GM23248 (cell line): Measurements from ENCODE around the gene SGK1. TPM values are rescaled to one million over a fixed set of nuclear protein-coding genes. Genes with fewer than 3 reads are reported as not detected.

Source experiments
- DNase-seq: peaks from one replicate; pipeline ENCODE4 v3.0.0-alpha.2; 2015
- H2AFZ ChIP-seq: fragments of 200-600 bp; sonication (generic); 2 replicates; pipeline ENCODE4 v1.6.1; 2016; ENCODE audit warnings: antibody characterized with exemption
- H3F3A ChIP-seq: fragments of 200-600 bp; sonication (generic); 2 replicates; pipeline ENCODE4 v1.6.1; 2016; ENCODE audit warnings: mild to moderate bottlenecking, antibody characterized with exemption, mixed run types; ENCODE audit not compliant: insufficient read depth
- H3K27ac ChIP-seq: fragments of 200-600 bp; sonication (generic); 2 replicates; pipeline ENCODE4 v1.5.1; 2016; ENCODE audit warnings: mild to moderate bottlenecking
- H3K27me3 ChIP-seq: fragments of 200-600 bp; sonication (generic); replicated peaks from 2 replicates; pipeline ENCODE4 v1.6.1; 2016; ENCODE audit warnings: mild to moderate bottlenecking; ENCODE audit not compliant: insufficient read depth
- H3K36me3 ChIP-seq: fragments of 200-600 bp; sonication (generic); 2 replicates; pipeline ENCODE4 v1.6.1; 2016; ENCODE audit warnings: low read depth, mild to moderate bottlenecking
- H3K4me1 ChIP-seq: fragments of 200-600 bp; sonication (generic); 2 replicates; pipeline ENCODE4 v1.6.1; 2016; ENCODE audit warnings: mild to moderate bottlenecking; ENCODE audit not compliant: insufficient read depth
- H3K4me2 ChIP-seq: fragments of 200-600 bp; sonication (generic); one replicate; pipeline ENCODE4 v1.6.1; 2016; ENCODE audit warnings: mild to moderate bottlenecking; ENCODE audit not compliant: unreplicated experiment
- H3K4me3 ChIP-seq: fragments of 200-600 bp; sonication (generic); 2 replicates; pipeline ENCODE4 v1.5.1; 2016; ENCODE audit warnings: mild to moderate bottlenecking
- H3K79me2 ChIP-seq: fragments of 200-600 bp; sonication (generic); 2 replicates; pipeline ENCODE4 v1.6.1; 2016; ENCODE audit warnings: mild to moderate bottlenecking; ENCODE audit not compliant: insufficient read depth
- H3K9ac ChIP-seq: fragments of 200-600 bp; sonication (generic); 2 replicates; pipeline ENCODE4 v1.6.1; 2016; ENCODE audit warnings: mild to moderate bottlenecking
- H3K9me2 ChIP-seq: fragments of 200-600 bp; sonication (generic); 2 replicates; pipeline ENCODE4 v1.6.1; 2016; ENCODE audit warnings: mixed run types, mild to moderate bottlenecking, moderate library complexity; ENCODE audit not compliant: insufficient read depth
- H3K9me3 ChIP-seq: fragments of 200-600 bp; sonication (generic); one replicate; pipeline ENCODE4 v1.6.1; 2017; ENCODE audit warnings: low read depth
- H4K20me1 ChIP-seq: fragments of 200-600 bp; sonication (generic); 2 replicates; pipeline ENCODE4 v1.6.0; 2016; ENCODE audit not compliant: insufficient read depth
- EZH2 ChIP-seq: fragments of 200-600 bp; sonication (generic); IDR thresholded peaks from 2 replicates; pipeline ENCODE4 v1.6.1; 2018; ENCODE audit warnings: antibody characterized with exemption, mild to moderate bottlenecking; ENCODE audit not compliant: insufficient read depth, poor library complexity, severe bottlenecking
- EZH2phosphoT487 ChIP-seq: fragments of 200-600 bp; sonication (generic); IDR thresholded peaks from 2 replicates; pipeline ENCODE4 v1.6.1; 2018; ENCODE audit warnings: antibody characterized with exemption, moderate library complexity, mild to moderate bottlenecking, low read depth; ENCODE audit not compliant: insufficient read depth
- WGBS, 2 experiments: methylation state at CpG; one replicate each; pipeline ENCODE4 v1.1.6; 2015 to 2017; ENCODE audit warnings: low lambda C conversion rate in 2 of 2, low coverage in 1 of 2; ENCODE audit errors: missing lambda C conversion rate in 2 of 2; 5-methylcytosine and 5-hydroxymethylcytosine counted together
- in situ Hi-C: fragments of 300-500 bp; cut with MboI; formaldehyde crosslinking; loops from 2 replicates; pipeline ENCODE4 v1.15.0; 2020
- polyA plus RNA-seq: library from polyadenylated mRNA; unstranded; fragments of >200 nt; fragmentation: Nextera tagmentation; extraction: Ambion mirVana; gene quantifications from 2 replicates; pipeline ENCODE4 v1.2.1, GENCODE V29; 2016
- total RNA-seq: library from RNA; depleted of rRNA; stranded (reverse); fragments of >200 nt; shearing (Covaris generic); gene quantifications from 2 replicates; pipeline ENCODE4 v1.2.3, GENCODE V29; 2014

The SGK1 gene
- total and polyA plus RNA-seq, 2 experiments from 2014 or later: 134 to 228 TPM

- Histone ChIP-seq H2AFZ (no peak overlapping the region), H3K9ac (no peak overlapping the region), H3K4me3 (no peak overlapping the region), H3K4me1 (peaks cover 8% of the 10 kb centered on the region; the same call in 1 of the 2 replicates), H3K27ac (no peak overlapping the region), H3F3A (no peaks in the 10 kb centered on the region), H3K9me3 (no peaks in the 10 kb centered on the region), H3K4me2 (no peak overlapping the region), H3K27me3 (no peaks in the 10 kb centered on the region), H3K9me2 (no peaks in the 10 kb centered on the region), H4K20me1 (no peaks in the 10 kb centered on the region), H3K79me2 (no peaks in the 10 kb centered on the region), H3K36me3 (no peaks in the 10 kb centered on the region)
- WGBS, 2 experiments: 6 to 36% methylated on average over 2 of the region's 2 CpGs
- in situ Hi-C loops: loop anchor here (25.0 kb wide), 1 partner anchor 1289 kb away; no protein-coding TSS in a partner anchor
- no peak for DNase-seq
- TF ChIP-seq EZH2 (no peak), EZH2phosphoT487 (no peak)
These were observed 169.3 kb downstream of the SGK1 start for GRCh38 chr6:134148566-134148965.

GRCh38 chr6:134147034-134147533 lies 170.8 kb downstream of the SGK1 start:
- WGBS, 2 experiments: 95 to 97% methylated on average over 9 of the region's 9 CpGs
- no peaks in the 10 kb centered on the region for H3K9me3 ChIP-seq
- TF ChIP-seq EZH2phosphoT487 (no peak), EZH2 (no peak)
- no peaks in the 10 kb centered on the region for H3K79me2 ChIP-seq
- in situ Hi-C loops: loop anchor here (25.0 kb wide), 1 partner anchor 1290 kb away; no protein-coding TSS in a partner anchor
- H3K4me3 ChIP-seq: no peak overlapping the region
- H3K9me2 ChIP-seq: no peaks in the 10 kb centered on the region
- no peak for DNase-seq
- no peaks in the 10 kb centered on the region for H4K20me1 ChIP-seq
- no peak overlapping the region for H3K9ac ChIP-seq
- H3K27me3 ChIP-seq: no peaks in the 10 kb centered on the region
- H3K4me1 ChIP-seq: peaks cover 8% of the 10 kb centered on the region; the same call in 1 of the 2 replicates
- H2AFZ ChIP-seq: no peak overlapping the region
- no peak overlapping the region for H3K27ac ChIP-seq
- no peaks in the 10 kb centered on the region for H3K36me3 ChIP-seq
- H3K4me2 ChIP-seq: no peak overlapping the region
- H3F3A ChIP-seq: no peaks in the 10 kb centered on the region

- no peak overlapping the region for H3K27ac ChIP-seq
- in situ Hi-C loops: loop anchor here (25.0 kb wide), 1 partner anchor 1291 kb away; no protein-coding TSS in a partner anchor
- TF ChIP-seq EZH2 (no peak), EZH2phosphoT487 (no peak)
- peak overlapping the region; percentile 21 for H2AFZ ChIP-seq
- H3K27me3 ChIP-seq: no peaks in the 10 kb centered on the region
- no peak overlapping the region for H3K4me2 ChIP-seq
- peaks cover 8% of the 10 kb centered on the region; the same call in 1 of the 2 replicates for H3K4me1 ChIP-seq
- no peak overlapping the region for H3K9ac ChIP-seq
- H3K4me3 ChIP-seq: no peak overlapping the region
- no peaks in the 10 kb centered on the region for H4K20me1 ChIP-seq
- no peaks in the 10 kb centered on the region for H3K9me3 ChIP-seq
- no peak for DNase-seq
- WGBS, 2 experiments: 86 to 96% methylated on average over 6 to 7 of the region's 7 CpGs
- H3K79me2 ChIP-seq: no peaks in the 10 kb centered on the region
- H3F3A ChIP-seq: no peaks in the 10 kb centered on the region
- no peaks in the 10 kb centered on the region for H3K36me3 ChIP-seq
- H3K9me2 ChIP-seq: no peaks in the 10 kb centered on the region
These were observed 171.5 kb downstream of the SGK1 start for GRCh38 chr6:134146268-134147033.

- Histone ChIP-seq H3K4me3 (no peak overlapping the region), H3K27me3 (no peaks in the 10 kb centered on the region), H3K4me1 (peaks cover 8% of the 10 kb centered on the region; the same call in 1 of the 2 replicates), H4K20me1 (no peaks in the 10 kb centered on the region), H2AFZ (peak overlapping the region; percentile 21), H3K4me2 (no peak overlapping the region), H3K9ac (no peak overlapping the region), H3K9me2 (no peaks in the 10 kb centered on the region), H3K27ac (no peak overlapping the region), H3K36me3 (no peaks in the 10 kb centered on the region), H3K9me3 (no peaks in the 10 kb centered on the region), H3F3A (no peaks in the 10 kb centered on the region), H3K79me2 (no peaks in the 10 kb centered on the region)
- in situ Hi-C loops: loop anchor here (25.0 kb wide), 1 partner anchor 1292 kb away; no protein-coding TSS in a partner anchor
- TF ChIP-seq EZH2phosphoT487 (no peak), EZH2 (no peak)
- peak; percentile 37 for DNase-seq
- WGBS, 2 experiments: 63 to 69% methylated on average over 5 of the region's 5 CpGs
These were observed 172.1 kb downstream of the SGK1 start for GRCh38 chr6:134145786-134146185.
